NCI-H2171 (cell line): ENCODE data around the gene DRAM1.
"Not testable (repeated sequence)": the region's sequence is repeated elsewhere in the genome, so short reads cannot be mapped to it uniquely, and the experiment has no call there.

Experiments
- DNase-seq: peaks from one replicate; lab custom pipeline; 2025; lab: John Stamatoyannopoulos, UW

The DRAM1 gene, protein sequence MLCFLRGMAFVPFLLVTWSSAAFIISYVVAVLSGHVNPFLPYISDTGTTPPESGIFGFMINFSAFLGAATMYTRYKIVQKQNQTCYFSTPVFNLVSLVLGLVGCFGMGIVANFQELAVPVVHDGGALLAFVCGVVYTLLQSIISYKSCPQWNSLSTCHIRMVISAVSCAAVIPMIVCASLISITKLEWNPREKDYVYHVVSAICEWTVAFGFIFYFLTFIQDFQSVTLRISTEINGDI

DNA sequence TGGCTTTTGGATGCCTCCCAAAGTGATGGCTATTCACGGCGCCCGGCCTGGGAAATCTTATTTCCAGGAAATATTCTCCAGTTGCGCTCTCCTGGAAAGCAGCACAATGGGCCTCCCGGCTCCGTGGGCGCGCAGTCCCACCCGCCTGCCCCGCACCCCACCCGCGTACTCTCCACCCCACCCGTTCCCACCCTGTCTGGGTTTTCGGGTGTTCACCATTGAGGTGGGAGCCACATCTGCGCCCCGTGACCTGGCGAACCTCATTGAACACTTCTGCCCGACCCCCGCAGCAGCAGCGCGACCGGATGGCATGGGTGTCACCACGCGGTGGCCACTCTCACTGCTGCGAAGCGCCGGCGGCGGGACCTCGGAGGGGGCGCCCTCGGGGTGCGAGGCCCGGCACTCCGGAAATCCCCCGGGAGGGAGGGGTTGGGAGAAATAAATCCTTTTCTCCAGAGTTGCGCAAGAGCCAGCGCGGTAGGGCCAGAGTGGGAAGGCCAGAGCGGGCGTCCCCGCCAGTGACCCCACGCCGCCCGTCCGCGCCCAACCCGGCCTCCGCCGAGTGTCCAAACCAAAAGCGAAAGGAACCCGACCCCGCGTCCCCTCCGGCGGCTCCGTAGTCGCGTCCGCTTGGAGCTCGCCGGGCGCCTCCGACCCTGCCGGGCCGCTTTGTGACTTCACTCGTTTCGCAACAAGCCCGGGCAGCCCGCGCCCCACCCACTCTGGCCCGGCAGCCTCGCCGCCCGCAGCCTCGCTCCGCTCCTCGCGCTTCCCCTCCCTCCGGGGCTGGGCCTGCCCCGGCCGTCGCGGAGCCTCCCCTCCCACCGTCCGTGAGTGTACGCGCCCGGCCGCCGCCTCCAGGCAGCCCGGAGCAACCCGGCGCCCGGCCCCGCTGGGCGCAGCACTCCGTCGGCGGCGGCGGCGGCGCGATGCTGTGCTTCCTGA, at the start of gene DRAM1:
DRAM1 (plus strand) TSS at position 720 of the 945 bp plus-strand sequence; CDS start at position 930, 210 bp downstream.
- peak; percentile 47 for DNase-seq

DNA sequence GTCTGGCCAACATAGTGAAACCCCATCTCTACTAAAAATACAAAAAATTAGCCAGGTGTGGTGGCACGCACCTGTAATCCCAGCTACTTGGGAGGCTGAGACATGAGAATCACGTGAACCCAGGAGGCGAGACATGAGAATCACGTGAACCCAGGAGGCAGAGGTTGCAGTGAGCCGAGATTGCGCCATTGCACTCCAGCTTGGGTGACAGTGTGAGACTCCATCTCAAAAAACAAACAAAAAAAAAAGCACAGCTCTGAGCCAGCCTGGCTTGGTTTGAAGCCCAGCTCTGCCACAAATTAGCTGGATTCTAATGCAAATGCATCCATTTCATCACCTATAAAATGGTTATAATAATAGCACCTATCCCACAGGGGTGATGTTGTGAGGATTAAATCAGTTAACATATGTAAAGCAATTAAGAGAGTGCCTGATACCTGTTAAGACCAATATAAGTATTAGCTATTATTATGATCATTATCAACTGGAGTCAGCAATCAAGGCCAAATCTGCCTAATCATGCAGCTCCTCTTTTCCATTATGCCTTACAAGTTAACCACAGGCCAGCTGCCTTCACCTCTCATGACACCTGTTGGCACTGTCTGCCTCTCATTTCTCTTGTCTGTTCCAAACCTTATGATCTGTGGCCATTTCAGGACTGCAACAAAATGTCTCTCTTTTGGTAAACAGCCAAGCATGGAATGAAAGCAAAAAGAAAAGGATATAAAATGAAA, 48.8 kb upstream of the DRAM1 start:
- no peak for DNase-seq

DNA sequence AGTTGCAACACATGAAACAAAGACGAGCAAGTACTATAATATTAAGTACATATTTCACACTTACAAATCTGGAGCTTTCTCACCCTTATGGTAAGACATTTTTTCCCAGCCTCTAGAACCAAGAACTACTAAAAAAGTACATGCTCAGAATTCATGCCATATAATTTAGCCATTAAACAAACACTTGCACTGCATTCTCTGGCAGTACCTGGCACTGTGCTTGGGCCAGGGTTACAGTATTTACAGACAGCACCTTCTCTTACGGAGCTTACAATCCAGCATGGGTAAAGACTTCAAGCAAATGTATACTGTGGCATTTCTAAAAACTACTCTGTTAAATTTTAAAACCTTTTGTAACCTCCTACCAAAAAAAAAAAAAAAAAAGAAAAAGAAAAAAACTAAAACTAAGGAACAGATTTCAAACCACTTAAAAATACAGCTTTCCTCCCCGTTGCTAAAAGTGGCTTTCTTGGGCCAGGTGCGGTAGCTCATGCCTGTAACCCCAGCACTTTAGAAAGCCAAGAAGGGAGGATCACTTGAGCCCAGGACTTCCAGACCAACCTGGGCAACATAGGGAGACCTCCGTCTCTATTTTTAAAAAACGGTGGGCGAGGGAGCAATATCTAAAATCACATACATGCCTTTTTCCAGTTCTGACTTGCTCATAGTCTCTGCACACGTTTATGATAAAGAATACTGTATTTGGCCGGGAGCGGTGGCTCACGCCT, 47.6 kb upstream of the DRAM1 start:
- no peak for DNase-seq

DNA sequence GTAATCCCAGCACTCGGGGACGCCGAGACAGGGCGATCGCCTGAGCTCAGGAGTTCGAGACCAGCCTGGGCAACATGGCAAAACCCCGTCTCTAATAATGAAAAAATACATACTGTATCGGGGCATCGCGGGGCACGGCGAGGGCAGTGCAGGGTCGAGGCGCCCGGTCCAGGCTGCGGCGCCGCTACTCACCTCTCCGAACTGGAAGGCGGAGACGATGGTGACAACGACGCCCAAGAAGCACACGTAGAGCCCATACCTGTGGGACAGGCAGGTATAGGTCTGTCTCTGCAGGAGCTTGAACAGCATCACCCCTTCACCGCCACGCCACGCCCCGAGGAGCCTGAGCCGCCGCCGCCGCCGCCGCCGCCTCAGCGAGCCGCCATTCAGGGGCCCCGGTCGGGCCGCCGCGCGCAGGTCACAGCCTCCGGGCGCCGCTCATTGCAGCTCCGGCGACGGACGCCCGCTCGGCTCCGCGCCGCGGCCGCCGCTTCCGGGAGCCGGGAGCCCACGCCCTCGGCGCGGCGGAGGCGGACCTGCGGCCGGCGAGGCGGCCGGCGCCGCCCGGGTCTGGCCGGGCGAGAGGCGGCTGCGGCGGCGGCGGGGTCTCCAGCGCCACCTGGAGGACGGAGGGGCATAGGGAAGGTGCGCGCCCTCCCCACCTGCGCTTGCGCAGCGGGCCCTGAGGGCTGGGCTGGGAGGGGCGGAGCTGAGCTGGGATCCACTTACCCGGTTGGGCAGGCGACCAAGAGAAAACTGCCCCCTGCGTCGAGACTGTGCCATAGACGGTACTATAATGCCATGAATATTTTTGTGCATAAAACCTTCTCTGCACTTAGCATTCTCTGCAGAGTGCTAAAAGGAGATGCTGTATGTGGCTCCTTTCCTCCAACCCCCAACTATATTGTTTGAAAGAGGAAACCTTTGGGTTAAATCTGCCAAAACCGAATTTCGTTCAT, 46.7 kb upstream of the DRAM1 start, which contains the start of gene GNPTAB:
GNPTAB (minus strand) TSS at position 593 of the 959 bp plus-strand sequence; CDS start at position 309, 284 bp downstream.
- peak; percentile 88 for DNase-seq

DNA sequence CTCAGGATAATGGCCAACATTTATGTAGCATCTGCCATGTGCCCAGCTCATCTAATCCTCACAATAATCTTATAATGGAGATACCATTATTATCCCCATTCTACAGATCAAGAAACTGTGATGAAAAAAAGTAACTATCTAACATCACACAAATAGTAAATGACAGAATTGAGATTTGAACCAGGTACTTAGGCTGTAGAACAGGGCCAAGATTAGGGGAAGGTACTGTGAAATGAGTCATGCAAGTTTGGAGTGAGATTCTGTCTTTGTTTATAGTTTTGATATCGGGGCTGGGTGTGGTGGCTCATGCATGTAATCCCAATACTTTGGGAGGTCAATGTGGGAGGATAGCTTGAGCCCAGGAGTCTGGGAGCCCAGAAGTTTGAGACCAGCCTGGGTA, 45.4 kb upstream of the DRAM1 start:
- no peak for DNase-seq

DNA sequence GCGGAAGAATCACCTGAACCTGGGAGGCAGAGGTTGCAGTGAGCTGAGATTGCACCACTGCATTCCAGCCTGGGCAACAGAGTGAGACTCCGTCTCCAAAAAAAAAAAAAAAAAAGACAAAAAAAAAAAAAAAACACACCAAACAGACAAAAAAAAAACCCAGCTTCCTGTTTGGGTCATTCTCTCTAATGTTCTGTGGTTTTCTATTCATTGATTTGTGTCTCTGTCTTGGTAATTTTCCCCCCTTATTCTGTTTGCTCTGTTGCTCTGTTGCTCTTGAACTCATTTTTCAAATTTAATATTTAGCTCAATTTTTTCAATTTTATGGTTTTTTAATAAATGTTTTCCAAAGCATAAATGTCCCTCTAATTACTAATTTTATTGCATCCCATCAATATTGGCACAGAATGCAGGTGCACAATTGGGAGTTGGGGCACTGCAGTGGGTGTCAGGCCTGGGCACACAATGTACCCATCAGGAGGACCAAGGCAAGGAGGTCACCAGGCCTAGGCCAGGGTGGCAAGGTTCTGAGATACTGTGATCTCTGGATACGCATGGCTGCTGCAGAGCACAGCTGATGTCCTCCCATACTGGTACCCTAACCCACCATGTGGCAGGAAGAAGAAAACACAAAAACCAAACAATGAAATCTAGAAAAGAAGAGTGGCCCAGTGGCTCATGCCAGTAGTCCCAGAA, 38.6 kb upstream of the DRAM1 start:
- no peak for DNase-seq

DNA sequence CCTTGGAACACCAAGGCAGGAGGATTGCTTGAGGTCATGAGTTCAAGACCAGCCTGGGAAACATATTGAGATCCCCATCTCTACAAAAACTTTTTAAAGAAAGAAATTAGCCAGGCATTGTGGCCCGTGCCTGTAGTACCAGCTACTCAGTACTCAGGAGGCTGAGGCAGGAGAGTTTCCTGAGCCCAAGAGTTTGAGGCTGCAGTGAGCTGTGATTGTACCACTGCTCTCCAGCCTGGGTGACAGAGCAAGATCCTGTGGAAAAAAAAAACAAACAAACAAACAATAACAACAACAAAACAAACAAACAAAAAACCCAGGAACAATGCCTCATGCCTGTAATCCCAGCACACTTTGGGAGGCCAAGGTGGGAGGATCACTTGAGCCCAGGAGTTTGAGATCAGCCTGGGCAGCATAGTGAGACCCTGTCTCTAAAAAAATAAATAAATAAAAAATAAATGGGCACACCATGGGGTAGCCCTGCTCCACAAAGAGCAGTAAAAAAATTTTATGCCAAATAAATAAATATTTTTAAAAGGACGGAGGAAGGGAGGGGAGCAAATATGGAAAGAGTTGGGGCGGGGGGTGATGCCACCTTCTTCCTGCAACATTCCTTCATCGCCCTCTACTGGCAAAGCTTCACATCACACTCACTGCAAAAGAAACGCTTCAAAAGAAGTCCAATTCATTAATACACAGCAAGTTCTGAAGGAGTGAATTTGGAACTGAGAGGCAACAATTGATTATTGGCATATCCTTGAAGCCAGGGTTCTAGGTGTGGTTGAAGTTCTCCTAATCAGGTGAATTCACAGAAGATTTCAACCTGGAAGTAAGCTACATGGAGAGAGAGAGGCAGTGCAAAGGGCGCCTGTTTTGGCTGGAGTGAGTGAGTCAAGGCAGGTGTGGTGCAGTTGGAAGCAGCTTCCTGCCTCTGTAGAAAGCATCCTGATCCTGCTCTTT, 37.8 kb upstream of the DRAM1 start:
- DNase-seq: no peak

DNA sequence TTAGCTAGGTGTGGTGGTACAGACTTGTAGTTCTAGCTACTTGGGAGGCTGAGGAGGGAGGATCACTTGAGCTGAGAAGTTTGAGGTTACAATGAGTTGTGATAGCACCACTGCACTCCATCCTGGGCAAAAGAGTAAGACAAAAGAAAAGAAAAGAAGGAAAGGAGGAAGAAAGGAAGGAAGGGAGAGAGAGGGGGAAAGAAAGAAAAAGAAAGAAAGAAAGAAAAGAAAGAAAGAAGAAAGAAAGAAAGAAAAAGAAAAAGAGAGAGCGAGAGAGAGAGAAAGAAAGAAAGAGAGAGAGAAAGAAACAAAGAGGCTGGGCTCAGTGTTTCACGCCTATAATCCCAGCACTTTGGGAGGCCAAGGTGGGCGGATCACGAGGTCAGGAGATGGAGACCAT, 36.3 kb upstream of the DRAM1 start:
- no peak for DNase-seq

DNA sequence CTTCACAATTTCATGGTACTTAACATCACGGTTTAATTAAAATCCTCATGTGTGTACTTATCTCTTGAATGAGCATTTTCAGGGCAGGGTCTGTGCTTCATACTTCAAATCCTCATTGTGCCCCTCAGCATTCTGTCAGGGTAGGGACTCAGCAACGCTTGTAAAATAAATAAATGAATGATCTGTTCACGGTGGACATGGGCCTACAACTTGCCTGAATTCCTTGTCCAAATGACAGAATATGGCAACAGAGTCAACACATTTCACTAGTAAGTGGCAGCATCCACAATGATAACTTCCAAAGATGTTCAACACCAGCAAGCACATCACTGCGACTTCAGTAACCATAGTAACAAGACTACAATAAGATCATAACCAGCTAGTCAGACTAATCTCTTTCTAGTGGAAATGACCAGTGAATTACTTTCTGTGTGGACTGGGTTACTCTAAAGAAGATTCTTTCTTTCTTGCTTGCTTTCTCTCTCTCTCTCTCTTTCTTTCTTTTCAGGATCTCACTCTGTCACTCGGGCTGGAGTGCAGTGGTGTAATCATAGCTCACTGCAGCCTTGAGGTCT, 32.2 kb upstream of the DRAM1 start:
- no peak for DNase-seq

DNA sequence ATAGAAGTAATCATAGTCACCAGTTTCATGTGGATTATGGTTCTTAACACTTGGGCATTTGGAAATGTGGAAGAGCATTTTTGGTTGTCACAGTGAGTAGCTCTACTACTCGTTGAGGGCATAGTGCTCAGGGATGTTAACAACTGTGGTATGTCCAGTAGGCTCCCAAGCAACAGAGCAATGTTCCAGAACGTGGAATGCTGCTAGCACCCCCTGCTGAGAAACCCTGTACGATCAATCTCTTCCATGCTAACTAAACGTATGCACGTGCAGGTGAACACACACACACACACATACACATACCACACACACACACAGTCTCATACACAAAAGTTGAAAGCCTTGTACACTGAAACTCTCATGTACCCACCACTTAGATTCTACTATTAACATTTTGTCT, 30.1 kb upstream of the DRAM1 start:
- no peak for DNase-seq

DNA sequence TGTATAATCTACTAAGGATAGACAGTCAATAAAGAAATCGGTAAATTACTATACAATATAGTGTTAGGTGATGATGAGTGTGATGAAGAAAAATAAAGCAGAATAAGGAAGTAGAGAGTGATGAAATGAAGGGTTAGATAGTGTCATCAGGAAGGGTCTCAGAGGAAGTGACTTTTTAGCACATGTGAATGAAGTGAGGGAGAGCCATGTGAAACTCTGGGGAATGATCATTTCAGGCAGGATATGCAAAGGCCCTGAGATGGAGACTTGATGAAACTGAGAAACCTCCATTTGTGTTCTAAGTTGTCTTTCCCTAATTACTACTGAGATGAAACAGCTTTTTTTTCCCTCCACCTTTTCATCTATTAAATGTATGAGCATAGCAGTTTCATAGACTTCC, 27.2 kb upstream of the DRAM1 start:
- DNase-seq: no peak

DNA sequence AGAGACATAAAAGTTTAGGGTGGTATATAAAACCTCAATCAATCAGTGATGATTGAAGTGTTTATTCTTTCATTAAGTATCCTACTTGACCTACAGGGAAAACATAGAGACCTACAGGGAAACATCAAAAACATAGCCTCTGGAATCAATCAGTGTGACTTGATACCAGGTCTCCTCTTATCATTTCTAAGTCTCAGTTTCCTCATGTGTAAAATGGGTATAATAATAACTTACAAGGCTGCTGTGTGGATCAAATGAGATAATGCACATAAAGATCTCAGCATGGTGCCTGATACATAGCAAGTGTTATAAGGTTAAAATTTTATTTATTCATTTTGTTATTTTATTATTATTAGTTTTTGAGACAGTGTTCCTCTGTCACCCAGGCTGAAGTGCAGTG, 24.4 kb upstream of the DRAM1 start:
- DNase-seq: no peak

DNA sequence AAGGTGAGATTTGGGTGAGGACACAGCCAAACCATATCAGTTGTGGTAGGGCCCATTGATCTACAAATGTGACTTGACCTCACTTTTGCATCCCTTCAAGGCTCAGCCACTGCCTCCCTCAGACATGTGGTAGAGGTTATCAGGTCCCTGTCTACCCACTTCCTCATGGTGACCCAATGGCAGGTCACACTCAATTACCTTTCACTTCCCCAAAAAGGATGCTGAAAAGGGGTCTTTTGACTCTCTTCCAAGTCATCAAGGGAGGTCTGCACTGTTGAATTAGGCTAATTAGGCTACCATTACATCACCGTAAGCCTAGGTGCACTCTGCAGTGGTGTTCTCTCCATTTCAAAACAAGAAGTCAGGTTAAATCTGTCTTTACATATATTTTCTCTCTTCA, 22.6 kb upstream of the DRAM1 start:
- no peak for DNase-seq

DNA sequence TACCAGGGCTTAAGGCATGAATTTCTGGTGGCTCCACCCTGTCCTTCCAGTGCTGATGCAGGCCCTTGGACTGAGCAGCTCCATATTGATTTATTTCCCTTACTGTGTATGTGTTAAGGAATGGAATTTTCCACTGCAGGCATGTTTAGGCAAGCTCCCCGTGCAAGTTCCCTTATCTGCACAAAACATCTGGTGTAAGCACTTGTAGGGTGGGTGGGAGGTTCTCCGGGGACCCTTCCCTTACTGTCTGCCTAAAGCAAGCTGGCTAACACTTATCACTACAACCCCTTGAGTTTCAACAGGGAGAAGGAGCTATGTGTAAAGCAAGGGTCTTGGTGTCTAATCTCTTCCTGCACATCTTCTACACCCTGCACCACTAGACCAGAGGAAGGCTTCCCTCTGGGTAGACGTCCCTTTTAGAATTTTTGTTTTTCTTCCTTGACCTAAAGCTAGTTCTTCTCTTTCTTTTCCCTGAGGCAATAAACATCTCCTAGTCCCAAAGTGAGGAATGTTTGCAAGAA, 22.0 kb upstream of the DRAM1 start:
- peak; percentile 5 for DNase-seq

DNA sequence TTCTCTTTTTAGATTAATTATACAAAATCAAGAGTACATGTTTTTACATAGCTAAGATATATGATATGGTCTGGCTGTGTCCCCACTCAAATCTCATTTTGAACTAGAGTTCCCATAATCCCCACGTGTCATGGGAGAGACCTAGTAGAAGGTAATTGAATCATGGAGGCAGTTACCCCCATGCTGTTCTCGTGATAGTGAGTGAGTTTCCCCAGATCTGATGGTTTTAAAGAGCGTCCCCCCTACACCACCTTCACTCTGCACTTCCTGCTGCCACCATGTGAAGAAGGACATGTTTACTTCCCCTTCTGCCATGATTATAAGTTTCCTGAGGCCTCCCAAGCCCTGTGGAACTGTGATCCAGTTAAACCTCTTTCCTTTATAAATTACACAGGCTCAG, 21.4 kb upstream of the DRAM1 start:
- DNase-seq: no peak

DNA sequence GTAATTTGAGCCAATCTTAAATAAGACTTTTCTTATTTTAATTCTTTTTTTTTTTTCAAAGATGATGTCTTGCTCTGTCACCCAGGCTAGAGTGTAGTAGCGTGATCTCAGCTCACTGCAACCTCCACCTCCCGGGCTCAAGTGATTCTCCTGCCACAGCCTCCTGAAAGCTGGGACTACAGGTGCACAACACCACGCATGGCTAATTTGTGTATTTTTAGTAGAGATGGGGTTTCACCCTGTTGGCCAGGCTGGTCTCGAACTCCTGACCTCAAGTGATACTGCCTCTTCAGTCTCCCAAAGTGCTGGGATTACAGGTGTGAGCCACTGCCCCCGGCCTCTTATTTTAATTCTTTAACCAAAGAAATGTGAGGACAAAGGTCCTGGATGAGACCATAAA, 20.8 kb upstream of the DRAM1 start:
- not testable (repeated sequence) for DNase-seq

DNA sequence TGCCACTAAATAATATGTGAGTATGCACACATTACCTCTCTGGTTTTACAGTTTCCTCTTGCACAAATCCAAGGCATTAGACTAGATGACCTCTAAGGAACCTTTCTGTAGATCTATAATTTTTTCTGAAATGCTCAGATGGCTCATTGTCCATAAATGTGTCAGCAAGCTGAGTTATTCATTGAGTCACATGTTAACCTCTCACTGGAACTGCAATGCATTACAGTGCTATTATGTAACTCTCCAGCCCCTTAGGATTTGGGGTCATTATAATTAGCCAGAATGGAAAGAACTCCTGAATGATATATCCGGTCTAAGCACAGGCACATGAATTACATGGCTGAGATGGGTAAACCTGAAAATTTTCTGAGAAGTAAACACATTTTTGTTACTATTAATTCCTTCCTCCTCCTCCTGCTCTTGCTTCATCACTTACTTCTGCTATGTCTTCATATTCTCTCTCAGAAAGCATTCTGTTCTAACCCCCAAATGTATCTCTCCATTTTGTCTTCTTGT, 20.3 kb upstream of the DRAM1 start:
- no peak for DNase-seq

DNA sequence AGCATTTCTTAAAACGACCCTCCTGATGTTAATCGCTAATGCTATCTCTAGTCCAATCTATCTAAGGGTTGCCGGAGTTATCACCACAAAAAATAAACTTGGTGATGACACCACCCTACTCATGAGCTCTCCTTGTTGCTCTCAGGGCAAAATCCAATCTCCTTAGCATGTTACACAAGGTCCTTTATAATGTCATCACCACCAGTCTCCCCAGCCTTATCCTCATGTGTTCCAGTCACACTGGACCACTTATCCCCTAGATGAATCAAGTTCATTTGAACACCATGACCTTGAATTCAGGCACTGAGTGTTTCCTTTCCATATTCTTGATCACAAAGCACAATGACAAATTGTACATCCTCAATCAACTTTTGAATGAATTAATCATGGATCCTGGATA, 19.0 kb upstream of the DRAM1 start:
- no peak for DNase-seq
